ENCODE results near the gene SUOX.

Gene SUOX

DNA sequence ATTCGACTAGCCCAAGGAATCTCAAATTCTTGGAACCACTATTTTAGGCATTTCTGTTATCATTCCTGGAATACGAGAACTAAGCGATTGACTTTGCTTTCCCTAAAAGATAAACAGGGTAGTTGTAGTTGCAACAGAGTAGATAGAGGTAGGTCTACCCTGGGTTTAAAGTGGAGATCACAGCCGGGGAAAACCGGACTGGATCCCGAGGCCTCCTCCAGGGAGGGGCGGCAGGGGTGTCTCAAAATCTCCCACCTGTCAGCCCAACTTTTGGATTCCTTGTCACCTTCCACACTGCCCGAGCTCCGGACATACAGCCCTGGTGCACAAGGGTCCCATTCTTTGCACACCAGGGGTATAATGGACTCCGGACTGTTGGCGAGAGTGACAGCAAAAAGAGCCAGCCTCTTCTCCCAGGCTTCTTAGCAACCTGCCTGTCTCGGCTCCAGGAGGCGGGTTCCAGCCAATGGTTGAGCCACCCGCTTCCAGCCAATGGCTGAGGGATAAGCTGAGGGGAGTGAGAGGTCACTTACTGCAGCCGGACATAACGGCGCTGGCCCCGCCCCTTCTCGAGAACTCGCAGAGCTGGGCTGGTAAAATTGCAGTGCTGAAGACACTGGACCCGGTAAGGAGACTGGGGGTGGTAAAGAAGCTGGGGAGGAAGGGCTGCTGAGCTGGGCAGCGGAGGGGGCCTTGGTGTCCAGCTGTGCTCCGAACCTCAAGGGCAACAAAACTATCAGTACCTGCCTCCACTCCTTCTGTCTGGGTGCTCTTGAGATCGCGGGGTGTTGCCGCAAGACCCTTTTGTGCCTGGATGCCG lies at the start of gene SUOX:
TSS of gene SUOX (plus strand) at position 562 of the 820 bp plus-strand sequence. CDS start 4,946 bp downstream, outside the sequence.
- Histone ChIP-seq H3K9me3 (ENCODE audit: control insufficient read depth, low read length) (no peaks in the 10 kb centered on the region), H3K4me3 (ENCODE audit: low read length) (peak within 1 kb of the TSS; percentile 98), H3K27me3 (replicated peaks; ENCODE audit: control insufficient read depth, insufficient read depth, low read length) (no peaks in the 10 kb centered on the region), H3K4me1 (ENCODE audit: control insufficient read depth, insufficient read depth, low read length) (peaks cover 16% of the 10 kb centered on the region), H3K36me3 (ENCODE audit: control insufficient read depth, insufficient read depth, low read length, severe bottlenecking) (peaks cover 38% of the 10 kb centered on the region), H3K9ac (ENCODE audit: low read length) (peak within 1 kb of the TSS; percentile 99)
- DNase-seq (ENCODE audit: low read depth) = peak; percentile 98

DNA sequence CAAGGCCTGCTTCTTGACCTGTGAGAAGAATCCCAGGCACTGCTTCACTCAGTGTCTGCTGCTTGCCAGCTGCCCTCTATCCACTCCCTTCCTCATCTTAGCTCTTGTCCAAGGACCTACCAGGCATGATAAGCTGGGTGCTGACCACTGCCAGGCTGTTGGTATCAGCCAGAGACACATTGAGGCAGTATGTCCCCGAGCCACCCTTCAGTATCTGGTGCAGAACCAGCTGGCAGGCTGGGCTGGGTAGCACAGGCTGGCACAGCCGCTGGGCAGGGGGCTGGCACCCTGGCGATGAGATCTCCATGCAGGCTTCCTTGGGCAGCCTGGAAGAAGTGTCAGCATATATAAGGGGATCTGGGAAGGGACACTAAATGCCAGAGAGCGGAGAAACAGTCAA lies 41.7 kb upstream of the SUOX start:
- peaks cover 31% of the 10 kb centered on the region for H3K36me3 ChIP-seq (ENCODE audit: control insufficient read depth, insufficient read depth, low read length, severe bottlenecking)
- no peak overlapping the region for H3K9ac ChIP-seq (ENCODE audit: low read length)
- H3K4me1 ChIP-seq (ENCODE audit: control insufficient read depth, insufficient read depth, low read length) = no peaks in the 10 kb centered on the region
- H3K27me3 ChIP-seq (replicated peaks; ENCODE audit: control insufficient read depth, insufficient read depth, low read length) = no peaks in the 10 kb centered on the region
- H3K4me3 ChIP-seq (ENCODE audit: low read length) = no peak overlapping the region
- no peak for DNase-seq (ENCODE audit: low read depth)
- H3K9me3 ChIP-seq (ENCODE audit: control insufficient read depth, low read length) = no peaks in the 10 kb centered on the region

DNA sequence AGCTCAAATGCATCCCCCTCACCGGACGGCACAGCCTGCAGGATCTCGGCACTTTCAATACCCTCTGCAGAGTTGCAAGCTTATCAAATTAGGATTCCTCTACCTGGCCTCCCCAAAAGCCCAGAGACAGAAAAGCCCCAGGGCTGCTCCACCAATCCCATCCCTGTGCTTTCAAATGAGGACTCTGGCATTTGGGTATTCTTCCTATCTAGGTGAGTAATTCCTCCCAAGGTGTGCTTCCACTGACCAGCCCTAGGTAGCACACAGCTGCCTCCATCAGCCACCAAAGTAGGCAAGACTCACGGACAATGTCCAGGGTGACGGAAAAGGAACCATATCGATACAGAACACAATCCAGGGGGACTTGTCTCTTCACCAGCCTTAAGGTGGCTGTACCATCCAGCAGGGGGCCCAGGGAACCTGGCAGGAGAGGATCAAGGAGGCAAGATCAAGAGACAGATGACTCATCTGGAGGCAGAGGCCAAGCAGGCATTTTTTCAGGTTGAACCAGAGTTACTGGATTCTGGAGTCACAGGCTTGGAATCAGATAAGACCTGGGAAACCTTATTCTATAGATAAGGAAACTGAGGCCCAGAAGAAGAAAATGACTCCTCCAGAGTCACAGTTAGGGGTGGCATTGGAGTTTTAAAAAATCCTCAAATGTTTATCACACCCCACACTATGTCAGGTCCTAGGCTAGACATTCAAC lies 41.1 kb upstream of the SUOX start:
- Histone ChIP-seq H3K4me3 (ENCODE audit: low read length) (no peak overlapping the region), H3K9me3 (ENCODE audit: control insufficient read depth, low read length) (no peaks in the 10 kb centered on the region), H3K9ac (ENCODE audit: low read length) (no peak overlapping the region), H3K27me3 (replicated peaks; ENCODE audit: control insufficient read depth, insufficient read depth, low read length) (no peaks in the 10 kb centered on the region), H3K4me1 (ENCODE audit: control insufficient read depth, insufficient read depth, low read length) (no peaks in the 10 kb centered on the region), H3K36me3 (ENCODE audit: control insufficient read depth, insufficient read depth, low read length, severe bottlenecking) (peaks cover 30% of the 10 kb centered on the region)
- DNase-seq (ENCODE audit: low read depth) = peak; percentile 44

DNA sequence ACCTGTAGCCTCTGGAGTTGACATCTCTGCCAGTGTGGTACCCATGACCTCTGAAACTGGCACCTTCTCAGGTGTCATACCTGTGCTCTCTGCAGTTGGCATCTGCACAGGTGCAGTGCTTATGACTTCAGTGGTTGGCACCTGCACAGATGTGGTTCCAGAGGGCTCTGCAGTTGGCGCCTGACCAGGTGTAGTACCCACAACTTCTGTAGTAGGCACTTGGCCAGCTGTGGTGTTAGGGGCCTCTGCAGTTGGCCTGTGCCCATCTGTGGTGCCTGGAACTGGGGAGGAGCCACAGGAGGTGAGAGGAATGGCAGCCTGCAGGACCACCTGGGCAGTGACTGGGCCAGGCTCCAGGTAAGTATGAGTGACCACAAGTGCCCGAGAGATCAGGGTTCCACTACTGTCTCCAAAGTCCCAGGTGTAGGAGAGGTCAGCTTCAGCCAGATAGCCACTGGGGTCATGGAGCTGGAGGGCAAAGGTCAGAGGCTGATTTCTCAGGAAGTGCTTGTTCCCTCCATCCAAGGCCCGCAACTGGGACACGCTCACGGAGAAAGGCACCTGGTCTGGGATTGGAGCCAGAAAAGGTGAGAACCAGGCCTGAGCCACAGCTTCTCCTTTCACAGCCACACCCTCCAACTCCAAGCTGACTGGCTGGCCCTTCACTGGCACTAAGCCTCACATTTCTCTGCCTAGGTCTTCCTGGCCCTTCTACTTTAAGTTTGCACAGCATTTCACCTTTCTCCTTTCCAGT lies 39.8 kb upstream of the SUOX start:
- H3K36me3 ChIP-seq (ENCODE audit: control insufficient read depth, insufficient read depth, low read length, severe bottlenecking) = peaks cover 18% of the 10 kb centered on the region
- H3K27me3 ChIP-seq (replicated peaks; ENCODE audit: control insufficient read depth, insufficient read depth, low read length) = no peaks in the 10 kb centered on the region
- H3K4me1 ChIP-seq (ENCODE audit: control insufficient read depth, insufficient read depth, low read length) = no peaks in the 10 kb centered on the region
- DNase-seq (ENCODE audit: low read depth) = no peak
- no peaks in the 10 kb centered on the region for H3K9me3 ChIP-seq (ENCODE audit: control insufficient read depth, low read length)
- H3K4me3 ChIP-seq (ENCODE audit: low read length) = no peak overlapping the region
- H3K9ac ChIP-seq (ENCODE audit: low read length) = no peak overlapping the region

DNA sequence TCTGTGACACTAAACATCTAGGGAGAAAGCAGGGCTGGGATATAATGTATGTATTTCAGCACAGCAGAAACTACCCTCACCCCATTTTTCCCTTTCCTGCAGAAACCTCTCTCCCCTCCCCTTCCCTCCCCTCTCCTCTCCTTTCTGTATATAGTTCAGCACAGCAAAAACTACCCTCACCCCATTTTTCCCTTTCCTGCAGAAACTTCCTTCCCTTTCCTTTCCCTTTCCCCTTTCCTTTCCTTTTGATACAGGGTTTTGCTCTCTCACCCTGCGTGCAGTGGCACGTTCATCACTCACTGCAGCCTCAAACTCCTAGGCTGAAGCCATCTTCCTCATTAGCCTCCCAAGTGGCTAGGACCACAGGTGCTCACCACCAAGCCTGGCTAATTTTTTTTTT lies 33.3 kb upstream of the SUOX start:
- Histone ChIP-seq H3K36me3 (ENCODE audit: control insufficient read depth, insufficient read depth, low read length, severe bottlenecking) (no peaks in the 10 kb centered on the region), H3K9ac (ENCODE audit: low read length) (no peak overlapping the region), H3K9me3 (ENCODE audit: control insufficient read depth, low read length) (no peaks in the 10 kb centered on the region), H3K4me1 (ENCODE audit: control insufficient read depth, insufficient read depth, low read length) (peaks cover 10% of the 10 kb centered on the region), H3K4me3 (ENCODE audit: low read length) (no peak overlapping the region), H3K27me3 (replicated peaks; ENCODE audit: control insufficient read depth, insufficient read depth, low read length) (no peaks in the 10 kb centered on the region)
- DNase-seq (ENCODE audit: low read depth) = no peak

DNA sequence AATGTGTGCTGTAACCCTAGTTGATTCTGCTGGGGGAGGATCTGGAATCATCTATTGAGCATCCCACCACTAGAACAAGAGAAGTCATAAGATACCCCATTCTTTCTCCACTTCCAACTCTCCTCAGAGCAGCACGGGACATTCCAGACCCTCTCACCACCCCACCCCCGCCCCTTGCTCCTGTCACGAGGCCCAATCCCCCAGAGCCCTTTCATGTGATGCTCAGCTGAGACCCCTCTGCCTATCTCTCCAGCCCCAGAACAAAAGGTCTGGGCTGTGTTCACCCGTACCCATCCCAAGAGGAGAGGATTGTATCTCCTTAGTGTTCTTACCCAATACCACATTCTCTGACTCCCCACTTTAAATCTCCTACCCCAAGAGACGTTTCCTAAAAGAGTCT lies 31.8 kb upstream of the SUOX start:
- peaks cover 10% of the 10 kb centered on the region for H3K4me1 ChIP-seq (ENCODE audit: control insufficient read depth, insufficient read depth, low read length)
- H3K4me3 ChIP-seq (ENCODE audit: low read length) = no peak overlapping the region
- no peak overlapping the region for H3K9ac ChIP-seq (ENCODE audit: low read length)
- no peaks in the 10 kb centered on the region for H3K9me3 ChIP-seq (ENCODE audit: control insufficient read depth, low read length)
- no peaks in the 10 kb centered on the region for H3K36me3 ChIP-seq (ENCODE audit: control insufficient read depth, insufficient read depth, low read length, severe bottlenecking)
- DNase-seq (ENCODE audit: low read depth) = no peak
- no peaks in the 10 kb centered on the region for H3K27me3 ChIP-seq (replicated peaks; ENCODE audit: control insufficient read depth, insufficient read depth, low read length)

DNA sequence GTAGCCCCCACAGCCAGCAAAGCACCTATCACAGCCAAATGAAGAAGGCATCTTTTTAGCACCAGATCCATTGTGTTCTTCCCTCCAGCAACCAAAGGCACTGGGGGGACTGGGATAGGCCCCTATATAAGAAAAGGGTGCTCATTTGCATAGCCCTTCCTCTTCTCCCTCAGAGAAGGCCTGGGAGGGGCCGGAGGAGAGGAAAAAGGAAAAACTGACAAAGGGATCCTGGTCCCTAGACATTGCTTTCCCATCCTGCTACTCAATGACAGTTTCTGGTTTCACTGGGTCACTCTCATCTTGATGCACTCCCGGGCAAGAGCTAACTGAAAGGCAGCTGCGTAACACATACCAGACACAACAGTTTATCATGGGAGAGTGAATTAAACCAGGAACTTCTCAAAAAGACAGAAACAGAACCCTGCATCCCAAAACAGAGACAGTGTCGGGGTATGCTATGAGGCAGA lies 31.1 kb upstream of the SUOX start, which contains the start of gene PMEL:
TSS of gene PMEL (minus strand) at position 102 of the 467 bp plus-strand sequence. CDS start at position 71, 31 bp downstream.
- no peak for DNase-seq (ENCODE audit: low read depth)

DNA sequence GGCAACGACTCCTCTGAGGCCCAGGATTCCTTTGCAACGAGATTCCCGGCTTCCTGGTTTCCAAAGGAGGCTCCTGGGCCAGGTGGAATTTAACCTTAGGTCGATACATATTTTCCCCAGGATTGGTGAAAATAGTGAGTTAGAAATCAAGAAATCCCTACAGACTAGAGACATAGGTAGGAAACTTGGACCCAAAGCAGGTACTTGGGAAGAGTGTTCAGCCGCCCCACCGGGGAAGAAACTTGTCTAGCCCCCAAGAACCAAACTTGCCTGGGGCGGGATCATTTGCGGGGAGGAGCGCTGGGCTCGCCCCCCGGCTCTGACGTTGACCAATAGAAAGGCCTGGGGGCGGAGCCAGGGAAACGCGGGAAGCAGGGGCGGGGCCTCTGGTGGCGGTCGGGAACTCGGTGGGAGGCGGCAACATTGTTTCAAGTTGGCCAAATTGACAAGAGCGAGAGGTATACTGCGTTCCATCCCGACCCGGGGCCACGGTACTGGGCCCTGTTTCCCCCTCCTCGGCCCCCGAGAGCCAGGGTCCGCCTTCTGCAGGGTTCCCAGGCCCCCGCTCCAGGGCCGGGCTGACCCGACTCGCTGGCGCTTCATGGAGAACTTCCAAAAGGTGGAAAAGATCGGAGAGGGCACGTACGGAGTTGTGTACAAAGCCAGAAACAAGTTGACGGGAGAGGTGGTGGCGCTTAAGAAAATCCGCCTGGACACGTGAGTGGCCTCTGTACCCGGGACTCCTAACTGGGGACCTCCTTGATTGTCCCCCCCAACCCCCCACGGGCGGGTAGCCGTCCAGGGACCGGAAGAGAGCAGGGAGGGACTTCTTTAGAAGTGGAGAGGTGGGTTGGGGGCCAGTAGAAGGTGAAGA lies 30.4 kb upstream of the SUOX start, which contains the start of gene CDK2:
TSS of gene CDK2 (plus strand) at position 423 of the 874 bp plus-strand sequence. CDS start at position 602, 179 bp downstream.
- no peaks in the 10 kb centered on the region for H3K36me3 ChIP-seq (ENCODE audit: control insufficient read depth, insufficient read depth, low read length, severe bottlenecking)
- no peaks in the 10 kb centered on the region for H3K9me3 ChIP-seq (ENCODE audit: control insufficient read depth, low read length)
- H3K27me3 ChIP-seq (replicated peaks; ENCODE audit: control insufficient read depth, insufficient read depth, low read length) = no peaks in the 10 kb centered on the region
- H3K4me3 ChIP-seq (ENCODE audit: low read length) = peak within 1 kb of the TSS; percentile 94
- DNase-seq (ENCODE audit: low read depth) = peak; percentile 96
- peaks cover 14% of the 10 kb centered on the region for H3K4me1 ChIP-seq (ENCODE audit: control insufficient read depth, insufficient read depth, low read length)
- H3K9ac ChIP-seq (ENCODE audit: low read length) = peak within 1 kb of the TSS; percentile 84

More for the DNA sequence above, 31.1 kb upstream of the SUOX start, which contains the start of gene PMEL:
- Histone ChIP-seq H3K9me3 (ENCODE audit: control insufficient read depth, low read length) (no peaks in the 10 kb centered on the region), H3K4me3 (ENCODE audit: low read length) (peak within 1 kb of the TSS; percentile 94), H3K27me3 (replicated peaks; ENCODE audit: control insufficient read depth, insufficient read depth, low read length) (no peaks in the 10 kb centered on the region), H3K9ac (ENCODE audit: low read length) (peak within 1 kb of the TSS; percentile 84), H3K4me1 (ENCODE audit: control insufficient read depth, insufficient read depth, low read length) (peaks cover 10% of the 10 kb centered on the region), H3K36me3 (ENCODE audit: control insufficient read depth, insufficient read depth, low read length, severe bottlenecking) (no peaks in the 10 kb centered on the region)

DNA sequence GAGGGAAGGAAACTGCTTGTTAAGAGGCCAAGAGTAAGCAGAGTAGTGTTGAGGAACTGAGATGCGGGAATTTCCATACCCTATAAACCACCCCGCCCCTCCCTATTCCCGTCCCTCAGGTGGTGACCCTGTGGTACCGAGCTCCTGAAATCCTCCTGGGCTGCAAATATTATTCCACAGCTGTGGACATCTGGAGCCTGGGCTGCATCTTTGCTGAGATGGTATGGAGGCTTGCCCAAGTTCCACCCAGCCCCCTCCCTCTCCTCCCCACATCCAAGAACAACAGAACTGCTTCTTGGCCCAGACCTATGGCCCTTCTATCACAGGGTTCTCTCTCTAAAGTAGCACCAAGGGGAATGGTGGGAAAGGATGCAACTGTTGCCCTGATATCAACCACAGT lies 27.7 kb upstream of the SUOX start:
- Histone ChIP-seq H3K4me3 (ENCODE audit: low read length) (no peak overlapping the region), H3K36me3 (ENCODE audit: control insufficient read depth, insufficient read depth, low read length, severe bottlenecking) (no peaks in the 10 kb centered on the region), H3K9ac (ENCODE audit: low read length) (no peak overlapping the region), H3K27me3 (replicated peaks; ENCODE audit: control insufficient read depth, insufficient read depth, low read length) (no peaks in the 10 kb centered on the region), H3K9me3 (ENCODE audit: control insufficient read depth, low read length) (no peaks in the 10 kb centered on the region), H3K4me1 (ENCODE audit: control insufficient read depth, insufficient read depth, low read length) (peaks cover 26% of the 10 kb centered on the region)
- DNase-seq (ENCODE audit: low read depth) = no peak

DNA sequence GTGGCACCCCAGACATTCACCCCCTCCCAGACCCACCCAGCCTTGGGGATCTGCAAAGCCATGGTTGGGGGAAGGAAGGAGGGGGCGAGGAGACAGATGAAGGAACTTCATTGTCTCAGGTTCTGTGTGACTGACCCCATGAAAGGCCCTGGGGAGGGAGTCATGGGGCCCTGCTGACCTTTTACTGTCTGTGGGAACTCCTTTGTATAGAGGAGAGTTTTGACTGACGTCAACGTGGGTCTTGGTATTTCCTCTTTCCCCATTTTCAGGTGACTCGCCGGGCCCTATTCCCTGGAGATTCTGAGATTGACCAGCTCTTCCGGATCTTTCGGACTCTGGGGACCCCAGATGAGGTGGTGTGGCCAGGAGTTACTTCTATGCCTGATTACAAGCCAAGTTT lies 26.3 kb upstream of the SUOX start:
- Histone ChIP-seq H3K36me3 (ENCODE audit: control insufficient read depth, insufficient read depth, low read length, severe bottlenecking) (no peaks in the 10 kb centered on the region), H3K27me3 (replicated peaks; ENCODE audit: control insufficient read depth, insufficient read depth, low read length) (no peaks in the 10 kb centered on the region), H3K4me1 (ENCODE audit: control insufficient read depth, insufficient read depth, low read length) (peaks cover 37% of the 10 kb centered on the region), H3K9ac (ENCODE audit: low read length) (no peak overlapping the region), H3K9me3 (ENCODE audit: control insufficient read depth, low read length) (no peaks in the 10 kb centered on the region), H3K4me3 (ENCODE audit: low read length) (no peak overlapping the region)
- DNase-seq (ENCODE audit: low read depth) = no peak
